GM19023 (cell line): Measurements from ENCODE around the gene XPOT.
"Not testable (repeated sequence)": the region's sequence is repeated elsewhere in the genome, so short reads cannot be mapped to it uniquely, and the experiment has no call there.

Experiments used
- ATAC-seq: cut with Tn5 transposase; IDR thresholded peaks from one replicate; pipeline ENCODE4 v1.9.1; 2021; ENCODE audit warnings: mild to moderate bottlenecking, moderate library complexity; ENCODE audit not compliant: unreplicated experiment

Gene XPOT

DNA sequence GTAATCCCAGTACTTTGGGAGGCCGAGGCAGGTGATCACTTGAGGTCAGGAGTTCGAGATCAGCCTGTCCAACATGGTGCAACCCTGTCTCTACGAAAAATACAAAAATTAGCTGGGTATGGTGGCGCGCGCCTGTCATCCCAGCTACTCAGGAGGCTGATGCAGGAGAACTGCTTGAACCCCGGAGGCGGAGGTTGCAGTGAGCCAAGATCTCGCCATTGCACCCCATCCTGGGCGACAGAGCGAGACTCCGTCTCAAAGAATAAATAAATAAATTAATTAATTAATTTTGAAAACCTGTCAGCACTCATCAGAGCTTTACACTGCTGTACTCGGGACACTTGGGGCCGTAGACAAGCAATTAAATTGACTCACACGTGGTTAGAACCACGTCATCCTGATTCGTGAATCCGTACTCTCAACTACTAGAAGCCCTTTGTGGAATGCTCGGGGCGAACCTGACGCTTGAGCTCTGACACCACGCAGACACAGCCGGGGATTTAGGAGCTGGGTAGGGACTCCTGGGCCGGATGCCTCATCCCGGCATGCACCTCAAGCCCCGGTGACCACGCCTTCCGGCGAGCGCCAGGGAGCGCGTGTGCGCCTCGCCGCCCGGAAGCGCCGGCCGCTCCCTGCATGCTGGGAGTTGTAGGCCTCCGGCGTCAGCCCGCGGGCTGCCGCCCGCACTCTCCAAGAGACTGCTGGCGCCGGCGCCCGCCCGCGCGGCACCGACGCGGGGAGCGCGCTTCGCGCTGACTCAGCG lies at the start of gene XPOT:
Gene XPOT, plus strand, starts transcription at position 686 of the 763 bp plus-strand sequence. CDS start 5,644 bp downstream, outside the sequence.
- peak; percentile 95 for ATAC-seq

DNA sequence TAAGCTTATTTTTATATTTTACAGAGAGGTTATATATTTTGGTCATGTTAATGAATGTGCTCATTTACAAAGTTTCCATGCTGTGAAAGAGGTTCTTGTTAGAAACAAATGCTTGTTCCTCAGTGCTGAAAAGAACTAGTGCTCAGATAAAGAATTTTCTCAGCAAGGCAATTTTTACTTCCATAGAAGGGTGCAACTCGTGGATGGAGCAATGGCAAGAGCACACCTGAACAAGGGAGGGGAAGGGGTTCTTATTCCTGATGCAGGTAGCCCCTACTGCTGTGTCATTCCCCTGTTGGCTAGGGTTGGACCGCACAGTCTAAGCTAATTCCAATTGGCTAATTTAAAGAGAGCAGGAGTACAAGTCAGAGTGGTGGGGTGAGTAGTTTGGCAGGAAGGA lies 48.0 kb upstream of the XPOT start:
- ATAC-seq: not testable (repeated sequence)

DNA sequence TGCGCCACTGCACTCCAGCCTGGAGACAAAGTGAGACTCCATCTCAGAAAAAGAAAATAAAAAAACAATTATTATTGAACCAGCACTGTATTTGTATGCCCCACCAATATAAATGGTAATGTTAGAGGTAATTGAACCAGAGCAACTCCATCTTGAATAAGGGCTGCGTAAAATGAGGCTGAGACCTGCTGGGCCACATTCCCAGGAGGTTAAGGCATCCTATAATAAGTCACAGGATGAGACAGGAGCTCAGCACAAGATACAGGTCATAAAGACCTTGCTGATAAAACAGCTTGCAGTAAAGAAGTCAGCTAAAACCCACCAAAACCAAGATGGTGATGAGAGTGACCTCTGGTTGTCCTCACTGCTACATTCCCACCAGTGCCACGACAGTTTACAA lies 43.0 kb upstream of the XPOT start:
- not testable (repeated sequence) for ATAC-seq

DNA sequence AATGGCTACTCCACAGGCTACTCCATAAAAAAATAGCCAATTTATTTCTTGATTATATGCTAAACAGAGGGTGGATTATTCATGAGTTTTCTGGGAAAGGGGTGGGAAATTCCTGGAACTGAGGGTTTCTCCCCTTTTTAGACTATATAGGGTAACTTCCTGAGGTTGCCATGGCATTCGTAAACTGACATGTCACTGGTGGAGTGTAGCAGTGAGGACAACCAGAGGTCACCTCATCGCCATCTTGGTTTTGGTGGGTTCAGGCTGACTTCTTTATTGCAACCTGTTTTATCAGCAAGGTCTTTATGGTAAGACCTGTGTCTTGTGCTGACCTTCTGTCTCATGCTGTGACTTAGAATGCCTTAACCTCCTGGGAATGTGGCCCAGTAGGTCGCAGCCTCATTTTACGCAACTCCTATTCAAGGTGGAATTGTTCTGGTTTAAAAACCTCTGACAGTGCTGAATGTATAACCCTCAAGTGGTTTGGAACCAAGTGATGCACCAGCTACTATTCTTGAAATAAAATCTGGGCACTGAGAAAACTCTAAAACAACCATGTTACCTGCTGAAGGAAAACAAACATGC lies 41.4 kb upstream of the XPOT start:
- no peak for ATAC-seq

- ATAC-seq: no peak
Observed at GRCh38 chr12:64383675-64384074, 20.5 kb upstream of the XPOT start.

GRCh38 chr12:64385019-64385418 lies 19.2 kb upstream of the XPOT start:
- no peak for ATAC-seq

GRCh38 chr12:64385468-64385867 lies 18.7 kb upstream of the XPOT start:
- ATAC-seq: no peak

GRCh38 chr12:64387197-64387816 lies 16.9 kb upstream of the XPOT start:
- no peak for ATAC-seq

GRCh38 chr12:64389154-64389553 lies 15.0 kb upstream of the XPOT start:
- no peak for ATAC-seq

DNA sequence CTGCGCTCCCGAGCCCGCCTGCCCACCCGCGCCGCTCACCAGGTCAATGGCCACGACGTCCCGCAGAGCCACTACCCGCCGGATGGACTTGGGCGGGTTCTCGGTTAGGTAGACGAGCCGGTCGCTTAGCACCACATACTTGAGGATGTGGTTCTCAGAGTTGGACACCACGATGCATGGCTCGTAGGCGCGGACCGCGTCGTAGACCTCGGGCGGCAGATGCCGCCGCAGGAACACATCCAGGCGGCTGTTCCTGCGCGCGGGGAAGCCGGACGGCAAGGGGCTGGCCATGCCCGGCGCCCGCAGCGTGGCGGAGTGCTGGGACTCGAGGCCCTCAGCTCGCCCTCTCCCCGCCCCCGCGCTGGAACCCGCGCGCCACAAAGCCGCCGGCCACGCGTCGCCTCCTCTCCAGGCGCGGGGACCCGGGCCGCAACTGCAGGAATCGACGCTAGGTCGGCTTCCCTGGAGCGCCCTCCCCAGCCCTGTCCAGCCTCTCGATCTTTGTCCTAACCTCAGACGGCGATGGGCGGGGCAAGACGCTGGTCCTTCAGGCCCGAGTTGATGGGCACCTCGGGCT lies 13.8 kb upstream of the XPOT start, which contains the start of gene C12orf56:
Gene C12orf56, minus strand, starts transcription at position 484 of the 577 bp plus-strand sequence. Its CDS starts 193 bp downstream, at position 291.
- ATAC-seq: no peak

GRCh38 chr12:64392221-64392620 lies 12.0 kb upstream of the XPOT start:
- no peak for ATAC-seq

GRCh38 chr12:64395739-64396138 lies 8.5 kb upstream of the XPOT start:
- no peak for ATAC-seq

DNA sequence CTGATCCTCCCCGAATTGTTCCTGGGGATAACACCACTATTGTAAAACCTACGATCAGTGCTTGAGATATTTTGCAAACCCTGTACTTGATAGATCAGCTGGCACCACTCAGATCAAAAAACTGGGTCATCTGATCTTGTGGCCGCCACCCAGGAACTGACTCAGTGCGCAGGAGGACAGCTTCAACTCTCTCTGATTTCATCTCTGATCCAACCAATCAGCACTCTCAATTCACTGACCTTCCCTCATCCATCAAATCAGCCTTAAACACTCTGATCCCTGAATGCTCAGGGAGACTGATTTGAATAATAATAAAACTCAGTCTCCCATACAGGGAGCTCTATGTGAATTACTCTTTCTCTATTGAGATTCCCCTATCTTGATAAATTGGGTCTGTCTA lies 4.2 kb upstream of the XPOT start:
- no peak for ATAC-seq

GRCh38 chr12:64402181-64402580 lies 2.0 kb upstream of the XPOT start:
- no peak for ATAC-seq

GRCh38 chr12:64404470-64405256 lies 471 bp downstream of the XPOT start:
- peak; percentile 56 for ATAC-seq

DNA sequence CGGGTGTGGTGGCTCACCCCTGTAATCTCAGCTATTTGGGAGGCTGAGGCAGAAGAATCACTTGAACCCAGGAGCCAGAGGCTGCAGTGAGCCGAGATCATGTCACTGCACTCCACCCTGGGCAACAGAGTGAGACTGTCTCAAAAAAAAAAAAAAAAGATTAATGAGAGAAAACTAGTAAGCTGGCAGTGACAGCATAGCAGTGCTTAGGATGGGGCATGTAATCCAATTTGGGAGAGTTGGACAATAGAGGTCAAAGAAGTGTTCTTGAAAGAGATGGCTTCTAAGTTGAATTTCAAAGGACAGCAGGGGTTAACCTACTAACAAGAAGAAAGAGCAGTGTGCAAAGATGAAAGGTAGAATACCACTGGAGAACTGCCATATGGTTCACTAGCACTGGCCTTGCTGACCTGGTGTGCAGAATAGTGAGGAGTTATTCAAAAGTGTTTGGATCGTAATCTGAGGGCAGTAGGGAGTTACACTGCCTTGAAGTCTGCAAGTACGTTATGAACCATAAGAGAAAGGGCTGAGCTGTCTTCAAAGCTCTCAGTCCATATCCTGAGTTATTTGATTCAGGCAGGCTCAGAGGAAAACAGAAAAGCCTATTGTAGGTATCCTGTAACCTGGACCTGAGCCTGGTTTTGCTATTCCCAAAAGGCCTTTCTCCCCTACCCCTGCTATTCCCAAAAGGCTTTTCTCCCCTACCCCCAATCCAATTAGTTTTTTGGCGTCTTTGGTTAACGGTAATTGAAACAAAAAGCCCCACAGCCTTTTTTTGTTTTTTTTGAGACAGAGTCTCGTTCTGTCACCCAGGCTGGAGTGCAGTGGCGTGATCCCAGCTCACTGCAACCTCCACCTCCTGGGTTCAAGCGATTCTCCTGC lies 3.4 kb downstream of the XPOT start:
- ATAC-seq: no peak

DNA sequence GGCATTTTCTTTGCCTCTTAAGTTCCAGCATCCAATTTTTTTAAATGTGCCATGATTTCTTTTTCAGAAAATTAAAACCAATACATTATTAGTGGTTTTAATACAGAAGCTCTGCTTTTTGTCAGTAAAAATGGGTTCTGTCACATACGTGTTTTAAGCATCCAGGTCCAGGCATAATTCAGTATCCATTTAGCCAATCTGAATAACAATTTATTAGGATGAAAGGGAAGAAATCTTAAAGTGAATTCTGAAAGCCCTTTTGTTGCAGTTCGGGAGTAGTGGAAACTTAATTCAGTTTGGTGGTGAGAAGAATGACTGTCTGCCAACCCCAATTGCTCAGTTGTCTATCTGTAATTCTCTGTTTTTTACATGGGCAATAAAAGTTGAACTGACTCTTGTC lies 7.2 kb downstream of the XPOT start:
- ATAC-seq: no peak

- no peak for ATAC-seq
Observed at GRCh38 chr12:64412459-64412858, 8.3 kb downstream of the XPOT start.

- ATAC-seq: no peak
Observed at GRCh38 chr12:64413884-64414283, 9.7 kb downstream of the XPOT start.

- no peak for ATAC-seq
Observed at GRCh38 chr12:64418209-64418608, 14.0 kb downstream of the XPOT start.
